Activated T-cell treated with anti-CD3 and anti-CD28 coated beads, Interleukin-2, amount 50 U/mL, for 24 hours (primary cell): ENCODE results near the gene IVL.

Experiments
- DNase-seq: peaks from one replicate; pipeline ENCODE4 v3.0.0-alpha.2; 2020
- H3K27ac Mint-ChIP-seq: 2 replicates; pipeline ENCODE4 v1.8.0; 2020; ENCODE audit warnings: mild to moderate bottlenecking, mixed read lengths
- H3K27me3 Mint-ChIP-seq: 2 replicates; pipeline ENCODE4 v1.8.0; 2020; ENCODE audit warnings: mixed read lengths
- H3K36me3 Mint-ChIP-seq: 2 replicates; pipeline ENCODE4 v1.8.0; 2020; ENCODE audit warnings: low read depth, mixed read lengths
- H3K4me1 Mint-ChIP-seq: 2 replicates; pipeline ENCODE4 v1.8.0; 2020; ENCODE audit warnings: low read depth, mixed read lengths
- H3K4me3 Mint-ChIP-seq: 2 replicates; pipeline ENCODE4 v1.8.0; 2020; ENCODE audit warnings: mild to moderate bottlenecking, moderate library complexity, mixed read lengths
- H3K9me3 Mint-ChIP-seq: 2 replicates; pipeline ENCODE4 v1.8.0; 2020; ENCODE audit warnings: mixed read lengths

The IVL gene

GRCh38 chr1:152953761-152954160 lies 45.4 kb downstream of the IVL start:
- Mint-ChIP-seq H3K36me3 (no peaks in the 10 kb centered on the region), H3K9me3 (no peaks in the 10 kb centered on the region), H3K27me3 (peaks cover 6% of the 10 kb centered on the region), H3K27ac (no peak overlapping the region), H3K4me1 (no peaks in the 10 kb centered on the region), H3K4me3 (no peak overlapping the region)
- no peak for DNase-seq

GRCh38 chr1:152954436-152954835 lies 46.1 kb downstream of the IVL start:
- H3K4me1 Mint-ChIP-seq = no peaks in the 10 kb centered on the region
- no peaks in the 10 kb centered on the region for H3K36me3 Mint-ChIP-seq
- H3K27me3 Mint-ChIP-seq = peaks cover 3% of the 10 kb centered on the region
- no peaks in the 10 kb centered on the region for H3K9me3 Mint-ChIP-seq
- no peak for DNase-seq
- H3K4me3 Mint-ChIP-seq = no peak overlapping the region
- H3K27ac Mint-ChIP-seq = no peak overlapping the region

GRCh38 chr1:152957561-152957960 lies 49.2 kb downstream of the IVL start:
- no peaks in the 10 kb centered on the region for H3K4me1 Mint-ChIP-seq
- DNase-seq = no peak
- H3K9me3 Mint-ChIP-seq = no peaks in the 10 kb centered on the region
- H3K36me3 Mint-ChIP-seq = no peaks in the 10 kb centered on the region
- H3K27ac Mint-ChIP-seq = no peak overlapping the region
- peaks cover 7% of the 10 kb centered on the region for H3K27me3 Mint-ChIP-seq
- H3K4me3 Mint-ChIP-seq = no peak overlapping the region

GRCh38 chr1:152959273-152959672 lies 50.9 kb downstream of the IVL start:
- no peaks in the 10 kb centered on the region for H3K9me3 Mint-ChIP-seq
- no peak for DNase-seq
- no peak overlapping the region for H3K4me3 Mint-ChIP-seq
- no peak overlapping the region for H3K27ac Mint-ChIP-seq
- no peaks in the 10 kb centered on the region for H3K36me3 Mint-ChIP-seq
- H3K27me3 Mint-ChIP-seq = peaks cover 7% of the 10 kb centered on the region
- no peaks in the 10 kb centered on the region for H3K4me1 Mint-ChIP-seq

- Mint-ChIP-seq H3K27ac (no peak overlapping the region), H3K9me3 (no peaks in the 10 kb centered on the region), H3K27me3 (peaks cover 10% of the 10 kb centered on the region), H3K4me3 (no peak overlapping the region), H3K36me3 (no peaks in the 10 kb centered on the region), H3K4me1 (no peaks in the 10 kb centered on the region)
- DNase-seq = no peak
Measured at GRCh38 chr1:152959801-152960451, 51.6 kb downstream of the IVL start.

- no peak for DNase-seq
- Mint-ChIP-seq H3K27me3 (peaks cover 16% of the 10 kb centered on the region), H3K9me3 (no peaks in the 10 kb centered on the region), H3K36me3 (no peaks in the 10 kb centered on the region), H3K4me3 (no peak overlapping the region), H3K4me1 (no peaks in the 10 kb centered on the region), H3K27ac (no peak overlapping the region)
Measured at GRCh38 chr1:152960452-152961044, 52.2 kb downstream of the IVL start.
